NCI-H187 treated with DMSO at 0.1 percent for 48 hours (cell line): ENCODE results near the gene TFEB.

Source experiments
- DNase-seq: peaks from one replicate; lab custom pipeline; 2025; lab: John Stamatoyannopoulos, UW

TFEB gene

GRCh38 chr6:41651962-41652657 lies 83.3 kb downstream of the TFEB start:
- no peak for DNase-seq

GRCh38 chr6:41651246-41651961 lies 84.0 kb downstream of the TFEB start:
- no peak for DNase-seq

GRCh38 chr6:41650120-41650519 lies 85.3 kb downstream of the TFEB start:
- no peak for DNase-seq

- DNase-seq = no peak
Observed at GRCh38 chr6:41649596-41649995, 85.8 kb downstream of the TFEB start.

- DNase-seq = no peak
Observed at GRCh38 chr6:41648921-41649320, 86.5 kb downstream of the TFEB start.

GRCh38 chr6:41648070-41648585 lies 87.3 kb downstream of the TFEB start:
- no peak for DNase-seq

GRCh38 chr6:41647061-41647511 lies 88.3 kb downstream of the TFEB start:
- no peak for DNase-seq

GRCh38 chr6:41646026-41646795 lies 89.2 kb downstream of the TFEB start:
- DNase-seq = no peak

- no peak for DNase-seq
Observed at GRCh38 chr6:41645007-41645618, 90.3 kb downstream of the TFEB start.

- no peak for DNase-seq
Observed at GRCh38 chr6:41644297-41644879, 91.0 kb downstream of the TFEB start.

GRCh38 chr6:41643899-41644269 lies 91.5 kb downstream of the TFEB start:
- no peak for DNase-seq

- DNase-seq = no peak
Observed at GRCh38 chr6:41642960-41643898, 92.2 kb downstream of the TFEB start.

- DNase-seq = no peak
Observed at GRCh38 chr6:41642090-41642959, 93.1 kb downstream of the TFEB start.

GRCh38 chr6:41641352-41641925 lies 94.0 kb downstream of the TFEB start:
- no peak for DNase-seq

GRCh38 chr6:41640426-41640825 lies 95.0 kb downstream of the TFEB start:
- no peak for DNase-seq

GRCh38 chr6:41639809-41640371 lies 95.5 kb downstream of the TFEB start:
- DNase-seq = no peak

- DNase-seq = no peak
Observed at GRCh38 chr6:41638935-41639808, 96.2 kb downstream of the TFEB start.
